GM12878 (cell line): ENCODE results near the gene MUC5AC. TPM values are rescaled to one million over a fixed set of nuclear protein-coding genes. Genes with fewer than 3 reads are reported as not detected.

Source experiments
- ATAC-seq: fragments of 200-7000 bp; cut with Tn5 transposase; 3 replicates; pipeline ENCODE4 v1.9.1; 2020; ENCODE audit warnings: mild to moderate bottlenecking, moderate library complexity
- BruUV-seq: library from RNA; stranded (reverse); fragments of 400-500 nt; replicated peaks from 2 replicates; lab custom pipeline; 2021; lab: Mats Ljungman, UMichigan
- CTCF ChIA-PET: fragments of 300-600 bp; sonication (Branson Sonifier 250); formaldehyde crosslinking; extraction: SDS; loops from one replicate; lab custom pipeline; 2021; ENCODE audit warnings: inconsistent platforms; lab: Yijun Ruan, JAX
- POLR2A ChIA-PET: fragments of 350-600 bp; formaldehyde crosslinking; extraction: SDS; loops from one replicate; lab custom pipeline; 2021; ENCODE audit warnings: inconsistent platforms; lab: Charles Lee
- RAD21 ChIA-PET: fragments of 300-600 bp; sonication (Branson Sonifier 250); formaldehyde crosslinking; loops from one replicate; lab custom pipeline; 2023; ENCODE audit warnings: antibody characterized with exemption; ENCODE audit not compliant: unreplicated experiment; lab: Charles Lee
- SMC1A ChIA-PET: fragments of 300-600 bp; sonication (Branson Sonifier 250); formaldehyde crosslinking; loops from one replicate; lab custom pipeline; 2023; ENCODE audit not compliant: unreplicated experiment, uncharacterized antibody; lab: Charles Lee
- DNase-seq: peaks from one replicate; pipeline ENCODE4 v3.0.0-alpha.2; 2011; ENCODE audit warnings: low read depth, low spot score
- FAIRE-seq: peaks from 3 replicates; lab custom pipeline; 2011; peaks lifted over from hg19 to GRCh38; lab: Jason Lieb, UNC
- H2AFZ ChIP-seq: 2 replicates; pipeline ENCODE4 v1.6.0; 2011; ENCODE audit warnings: low read depth, low read length, control low read depth; ENCODE audit not compliant: control insufficient read depth
- H3K27ac ChIP-seq: 2 replicates; pipeline ENCODE4 v1.5.1; 2011; ENCODE audit warnings: control low read depth; ENCODE audit not compliant: control insufficient read depth, insufficient read depth
- H3K27me3 ChIP-seq, 2 experiments: replicated peaks in 1 of 2; 2 replicates each; pipeline versions ENCODE4 v1.6.0 to v1.6.1; 2011; ENCODE audit warnings: low read length in 1 of 2; ENCODE audit not compliant: control insufficient read depth in 2 of 2, insufficient read depth in 2 of 2
- H3K36me3 ChIP-seq, 2 experiments: 2 replicates each; pipeline ENCODE4 v1.5.1; 2011; ENCODE audit warnings: low read length in 1 of 2; ENCODE audit not compliant: control insufficient read depth in 2 of 2, insufficient read depth in 2 of 2
- H3K4me1 ChIP-seq: 2 replicates; pipeline ENCODE4 v1.6.1; 2011; ENCODE audit warnings: mild to moderate bottlenecking, low read length, moderate library complexity, mixed read lengths; ENCODE audit not compliant: control insufficient read depth, insufficient read depth
- H3K4me2 ChIP-seq: 2 replicates; pipeline ENCODE4 v1.6.0; 2011; ENCODE audit warnings: control low read depth; ENCODE audit not compliant: control insufficient read depth, insufficient read depth
- H3K4me3 ChIP-seq: fragments of 200-600 bp; sonication (generic); 2 replicates; pipeline ENCODE4 v1.5.1; 2016
- H3K79me2 ChIP-seq: 2 replicates; pipeline ENCODE4 v1.6.0; 2011; ENCODE audit warnings: low read length; ENCODE audit not compliant: control insufficient read depth, insufficient read depth
- H3K9ac ChIP-seq: 2 replicates; pipeline ENCODE4 v1.8.0; 2011; ENCODE audit warnings: low read length, control low read depth, mixed read lengths; ENCODE audit not compliant: control insufficient read depth, insufficient read depth
- H3K9me3 ChIP-seq: replicated peaks from 3 replicates; pipeline ENCODE4 v1.5.1; 2011; ENCODE audit warnings: mild to moderate bottlenecking, low read length; ENCODE audit not compliant: control insufficient read depth, insufficient read depth
- H4K20me1 ChIP-seq: 2 replicates; pipeline ENCODE4 v1.6.0; 2011; ENCODE audit not compliant: control insufficient read depth, insufficient read depth
- ATF2 ChIP-seq: IDR thresholded peaks from 2 replicates; pipeline ENCODE4 v1.6.1; 2012; ENCODE audit warnings: low read length, inconsistent platforms
- NBN ChIP-seq: fragments of 450-650 bp; IDR thresholded peaks from 2 replicates; pipeline ENCODE4 v1.6.1; 2016
- TCF7 ChIP-seq: IDR thresholded peaks from 2 replicates; pipeline ENCODE4 v1.6.1; 2014; ENCODE audit warnings: antibody characterized with exemption, borderline replicate concordance
- ZBTB40 ChIP-seq: fragments of 450-650 bp; IDR thresholded peaks from 2 replicates; pipeline ENCODE4 v1.6.1; 2016; ENCODE audit warnings: mild to moderate bottlenecking, moderate library complexity, borderline replicate concordance
- WGBS: methylation state at CpG from one replicate; pipeline ENCODE4 v1.1.6; 2016; ENCODE audit warnings: low lambda C conversion rate; ENCODE audit not compliant: insufficient replicate concordance, insufficient coverage; ENCODE audit errors: missing lambda C conversion rate; 5-methylcytosine and 5-hydroxymethylcytosine counted together
- in situ Hi-C: fragments of 300-500 bp; cut with MboI; formaldehyde crosslinking; loops from 9 replicates; pipeline ENCODE4 v1.14.3; 2018; ENCODE audit warnings: mixed read lengths
- intact Hi-C: fragments of 100-400 bp; cut with micrococcal nuclease; formaldehyde crosslinking; loops from one replicate; pipeline ENCODE4 v1.14.2; 2022; ENCODE audit not compliant: unreplicated experiment
- polyA plus RNA-seq, 11 experiments: library from polyadenylated mRNA; depleted of rRNA in 4 of 11; unstranded in 6 of 11; stranded (reverse) in 5 of 11; fragments of >200 nt; fragmentation: Nextera tagmentation in 4 of 11; fragmentation: Illumina TruSeq in 1 of 11; extraction: Ambion mirVana in 4 of 11; extraction: Trizol in 1 of 11; gene quantifications; 1 replicate in 1 of 11; 2 replicates in 10 of 11; pipeline versions ENCODE4 v1.2.1 to v1.2.3, GENCODE V29; 2011 to 2016; ENCODE audit warnings: inconsistent platforms in 2 of 11, missing spikeins in 2 of 11, low read depth in 1 of 11
- total RNA-seq, 4 experiments: library from RNA; depleted of rRNA in 3 of 4; stranded (reverse); fragments of >200 nt in 3 of 4; fragmentation: Illumina TruSeq in 1 of 4; extraction: Trizol in 1 of 4; gene quantifications; 2 replicates each; pipeline versions ENCODE4 v1.2.1 to v1.2.3, GENCODE V29; 2013 to 2021

MUC5AC gene
- total and polyA plus RNA-seq, 10 of the 15 experiments (the other 5 are each of a cell fraction or from before 2014, with no cell fraction given) = under 0.01 to 0.01 TPM; not detected in 8

- 32% methylated on average over 22 of the region's 22 CpGs for WGBS
- in situ Hi-C loops = no loop called here
- no peak for DNase-seq
- intact Hi-C loops = loop anchor here (10.0 kb wide), 1 partner anchor 456 kb away; the partner anchor contains the start of gene DUSP8
- no peaks in the 10 kb centered on the region for H3K27me3 ChIP-seq
- no peak overlapping the region for H3K27ac ChIP-seq
- H3K4me2 ChIP-seq = no peak overlapping the region
- no peak overlapping the region for H3K9ac ChIP-seq
- ChIA-PET RAD21 (no interaction called here), POLR2A (no interaction called here), CTCF (no interaction called here), SMC1A (no interaction called here)
- no peaks in the 10 kb centered on the region for H3K36me3 ChIP-seq
- TF ChIP-seq NBN (no peak), ATF2 (no peak), ZBTB40 (no peak), TCF7 (no peak)
- H2AFZ ChIP-seq = no peak overlapping the region
- no peaks in the 10 kb centered on the region for H3K79me2 ChIP-seq
- H4K20me1 ChIP-seq = no peaks in the 10 kb centered on the region
- no peak for ATAC-seq
- FAIRE-seq = no peak
- no peaks in the 10 kb centered on the region for H3K4me1 ChIP-seq
- no peaks in the 10 kb centered on the region for H3K9me3 ChIP-seq
- no peak overlapping the region for H3K4me3 ChIP-seq
- BruUV-seq = no TSS peak
Measured at GRCh38 chr11:1118755-1119603, 38.8 kb upstream of the MUC5AC start.
